ENCODE data around the gene PALM2AKAP2. TPM values are rescaled to one million over a fixed set of nuclear protein-coding genes. Genes with fewer than 3 reads are reported as not detected.

Gene PALM2AKAP2
- total RNA-seq, 1 experiment from 2014 or later, result not detected

- DNase-seq, result no peak
- H3K27ac Mint-ChIP-seq (ENCODE audit: unreplicated experiment), result no peak overlapping the region
- intact Hi-C loops (cut with micrococcal nuclease; ENCODE audit: unreplicated experiment), result no loop called here
- H3K36me3 Mint-ChIP-seq (ENCODE audit: insufficient read depth, unreplicated experiment), result no peaks in the 10 kb centered on the region
- H3K9me3 Mint-ChIP-seq (ENCODE audit: low read depth, unreplicated experiment), result no peaks in the 10 kb centered on the region
- CTCF ChIA-PET, result no interaction called here
- H3K4me3 Mint-ChIP-seq (ENCODE audit: low read depth, unreplicated experiment), result no peak overlapping the region
- BruUV-seq (replicated peaks), result no TSS peak
- no peak for TF ChIP-seq CTCF (IDR thresholded peaks at IDR 0.05; ENCODE audit: unreplicated experiment)
- peaks cover 17% of the 10 kb centered on the region for H3K27me3 Mint-ChIP-seq (ENCODE audit: unreplicated experiment)
- H3K4me1 Mint-ChIP-seq (ENCODE audit: low read depth, unreplicated experiment), result no peaks in the 10 kb centered on the region
Observed at GRCh38 chr9:109813303-109813702, 33.3 kb downstream of the PALM2AKAP2 start.

GRCh38 chr9:109813829-109814228, 33.8 kb downstream of the PALM2AKAP2 start:
- no peaks in the 10 kb centered on the region for H3K36me3 Mint-ChIP-seq (ENCODE audit: insufficient read depth, unreplicated experiment)

GRCh38 chr9:109815366-109815947, 35.5 kb downstream of the PALM2AKAP2 start:
- TF ChIP-seq CTCF (IDR thresholded peaks at IDR 0.05; ENCODE audit: unreplicated experiment), result no peak
- Mint-ChIP-seq H3K36me3 (ENCODE audit: insufficient read depth, unreplicated experiment) (no peaks in the 10 kb centered on the region), H3K27ac (ENCODE audit: unreplicated experiment) (no peak overlapping the region), H3K9me3 (ENCODE audit: low read depth, unreplicated experiment) (no peaks in the 10 kb centered on the region), H3K4me3 (ENCODE audit: low read depth, unreplicated experiment) (no peak overlapping the region), H3K4me1 (ENCODE audit: low read depth, unreplicated experiment) (no peaks in the 10 kb centered on the region), H3K27me3 (ENCODE audit: unreplicated experiment) (peaks cover 7% of the 10 kb centered on the region)
- BruUV-seq (replicated peaks), result no TSS peak
- peak; percentile 5 for DNase-seq
- CTCF ChIA-PET, result interaction anchor here (0.9 to 1.5 kb wide), 2 partner anchors 9 to 241 kb away, joined by 3 to 5 read pairs; no protein-coding TSS in a partner anchor
- intact Hi-C loops (cut with micrococcal nuclease; ENCODE audit: unreplicated experiment), result no loop called here

More at GRCh38 chr9:109813829-109814228, 33.8 kb downstream of the PALM2AKAP2 start:
- Mint-ChIP-seq H3K27ac (ENCODE audit: unreplicated experiment) (no peak overlapping the region), H3K4me3 (ENCODE audit: low read depth, unreplicated experiment) (no peak overlapping the region), H3K4me1 (ENCODE audit: low read depth, unreplicated experiment) (no peaks in the 10 kb centered on the region), H3K9me3 (ENCODE audit: low read depth, unreplicated experiment) (no peaks in the 10 kb centered on the region), H3K27me3 (ENCODE audit: unreplicated experiment) (peaks cover 17% of the 10 kb centered on the region)
- no peak for DNase-seq
- no TSS peak for BruUV-seq (replicated peaks)
- CTCF ChIA-PET, result no interaction called here
- intact Hi-C loops (cut with micrococcal nuclease; ENCODE audit: unreplicated experiment), result no loop called here
- TF ChIP-seq CTCF (IDR thresholded peaks at IDR 0.05; ENCODE audit: unreplicated experiment), result no peak

GRCh38 chr9:109816490-109816889, 36.5 kb downstream of the PALM2AKAP2 start:
- Mint-ChIP-seq H3K27ac (ENCODE audit: unreplicated experiment) (no peak overlapping the region), H3K4me1 (ENCODE audit: low read depth, unreplicated experiment) (no peaks in the 10 kb centered on the region), H3K9me3 (ENCODE audit: low read depth, unreplicated experiment) (no peaks in the 10 kb centered on the region), H3K27me3 (ENCODE audit: unreplicated experiment) (no peaks in the 10 kb centered on the region), H3K36me3 (ENCODE audit: insufficient read depth, unreplicated experiment) (no peaks in the 10 kb centered on the region), H3K4me3 (ENCODE audit: low read depth, unreplicated experiment) (no peak overlapping the region)
- TF ChIP-seq CTCF (IDR thresholded peaks at IDR 0.05; ENCODE audit: unreplicated experiment), result no peak
- peak; percentile 21 for DNase-seq
- CTCF ChIA-PET, result interaction anchor here (0.6 to 1.5 kb wide), 3 partner anchors 8 to 316 kb away, joined by 3 to 5 read pairs (median 3); no protein-coding TSS in a partner anchor
- intact Hi-C loops (cut with micrococcal nuclease; ENCODE audit: unreplicated experiment), result no loop called here
- no TSS peak for BruUV-seq (replicated peaks)

Measured in Calu3 (cell line).